ENCODE measurements around the gene PSTPIP1. TPM values are rescaled to one million over a fixed set of nuclear protein-coding genes. Genes with fewer than 3 reads are reported as not detected.

Gene PSTPIP1
- total RNA-seq, 1 experiment from 2014 or later: 1.2 TPM

DNA sequence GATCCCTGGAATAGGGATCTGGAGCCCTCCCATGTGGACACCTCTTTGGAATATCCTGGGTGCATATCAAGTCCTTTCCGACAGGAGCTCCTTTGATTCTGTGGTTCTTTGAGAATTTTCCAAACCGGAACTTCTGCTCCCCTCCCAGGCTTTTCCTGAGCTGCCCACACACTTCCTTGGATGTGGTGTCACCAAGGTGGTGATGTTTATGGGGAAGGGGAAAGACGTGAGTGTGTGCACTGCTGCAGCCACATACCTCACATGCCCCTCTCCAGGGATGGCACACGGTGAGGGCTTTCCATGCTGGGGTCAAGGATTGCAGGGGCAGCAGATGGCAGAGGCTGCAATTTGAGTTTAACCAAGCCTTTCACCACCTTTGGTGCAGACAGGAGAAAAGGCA, 27.9 kb upstream of the PSTPIP1 start:
- peaks cover 23% of the 10 kb centered on the region for H3K27me3 Mint-ChIP-seq (ENCODE audit: insufficient read depth, unreplicated experiment)
- H3K4me3 Mint-ChIP-seq (ENCODE audit: unreplicated experiment): no peak overlapping the region
- TF ChIP-seq, protein P1, sequence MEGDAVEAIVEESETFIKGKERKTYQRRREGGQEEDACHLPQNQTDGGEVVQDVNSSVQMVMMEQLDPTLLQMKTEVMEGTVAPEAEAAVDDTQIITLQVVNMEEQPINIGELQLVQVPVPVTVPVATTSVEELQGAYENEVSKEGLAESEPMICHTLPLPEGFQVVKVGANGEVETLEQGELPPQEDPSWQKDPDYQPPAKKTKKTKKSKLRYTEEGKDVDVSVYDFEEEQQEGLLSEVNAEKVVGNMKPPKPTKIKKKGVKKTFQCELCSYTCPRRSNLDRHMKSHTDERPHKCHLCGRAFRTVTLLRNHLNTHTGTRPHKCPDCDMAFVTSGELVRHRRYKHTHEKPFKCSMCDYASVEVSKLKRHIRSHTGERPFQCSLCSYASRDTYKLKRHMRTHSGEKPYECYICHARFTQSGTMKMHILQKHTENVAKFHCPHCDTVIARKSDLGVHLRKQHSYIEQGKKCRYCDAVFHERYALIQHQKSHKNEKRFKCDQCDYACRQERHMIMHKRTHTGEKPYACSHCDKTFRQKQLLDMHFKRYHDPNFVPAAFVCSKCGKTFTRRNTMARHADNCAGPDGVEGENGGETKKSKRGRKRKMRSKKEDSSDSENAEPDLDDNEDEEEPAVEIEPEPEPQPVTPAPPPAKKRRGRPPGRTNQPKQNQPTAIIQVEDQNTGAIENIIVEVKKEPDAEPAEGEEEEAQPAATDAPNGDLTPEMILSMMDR (IDR thresholded peaks at IDR 0.05; ENCODE audit: unreplicated experiment): no peak
- no TSS peak for BruUV-seq (replicated peaks)
- H3K9me3 Mint-ChIP-seq (ENCODE audit: unreplicated experiment): no peaks in the 10 kb centered on the region
- no peak for DNase-seq (ENCODE audit: unreplicated experiment)
- ChIA-PET POLR2A (no interaction called here), CTCF (interaction anchor here (0.6 to 0.7 kb wide), 2 partner anchors 29 to 667 kb away, joined by 4 read pairs; no protein-coding TSS in a partner anchor)
- H3K4me1 Mint-ChIP-seq (ENCODE audit: insufficient read depth, unreplicated experiment): peaks cover 6% of the 10 kb centered on the region
- H3K27ac Mint-ChIP-seq (ENCODE audit: low read depth, unreplicated experiment): no peak overlapping the region
- intact Hi-C loops (cut with micrococcal nuclease): no loop called here
- no peaks in the 10 kb centered on the region for H3K36me3 Mint-ChIP-seq (ENCODE audit: insufficient read depth, unreplicated experiment)

DNA sequence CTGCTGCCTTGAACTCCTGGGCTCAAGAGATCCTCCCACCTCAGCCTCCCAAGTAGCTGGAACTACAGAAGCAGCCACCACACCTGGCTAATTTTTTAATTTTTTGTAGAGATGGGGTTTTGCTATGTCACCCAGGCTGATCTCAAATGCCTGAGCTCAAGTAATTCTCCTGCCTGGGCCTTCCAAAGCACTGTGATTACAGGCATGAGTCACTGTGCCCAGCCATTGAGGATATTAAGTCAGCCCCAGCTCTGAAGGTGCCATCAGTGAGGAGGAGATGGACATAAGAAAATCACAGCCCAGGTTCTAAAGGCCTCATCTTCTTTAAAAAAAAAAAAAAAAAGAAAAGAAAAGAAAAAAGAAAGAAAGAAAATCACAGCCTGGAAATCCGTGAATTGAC, 26.6 kb upstream of the PSTPIP1 start:
- CTCF ChIA-PET: no interaction called here
- peaks cover 11% of the 10 kb centered on the region for H3K27me3 Mint-ChIP-seq (ENCODE audit: insufficient read depth, unreplicated experiment)
- POLR2A ChIA-PET: no interaction called here
- BruUV-seq (replicated peaks): no TSS peak
- peaks cover 6% of the 10 kb centered on the region for H3K4me1 Mint-ChIP-seq (ENCODE audit: insufficient read depth, unreplicated experiment)
- intact Hi-C loops (cut with micrococcal nuclease): no loop called here
- H3K9me3 Mint-ChIP-seq (ENCODE audit: unreplicated experiment): no peaks in the 10 kb centered on the region
- DNase-seq (ENCODE audit: unreplicated experiment): no peak
- no peak overlapping the region for H3K4me3 Mint-ChIP-seq (ENCODE audit: unreplicated experiment)
- H3K36me3 Mint-ChIP-seq (ENCODE audit: insufficient read depth, unreplicated experiment): no peaks in the 10 kb centered on the region
- TF ChIP-seq, protein P1 (IDR thresholded peaks at IDR 0.05; ENCODE audit: unreplicated experiment): no peak
- H3K27ac Mint-ChIP-seq (ENCODE audit: low read depth, unreplicated experiment): no peak overlapping the region

DNA sequence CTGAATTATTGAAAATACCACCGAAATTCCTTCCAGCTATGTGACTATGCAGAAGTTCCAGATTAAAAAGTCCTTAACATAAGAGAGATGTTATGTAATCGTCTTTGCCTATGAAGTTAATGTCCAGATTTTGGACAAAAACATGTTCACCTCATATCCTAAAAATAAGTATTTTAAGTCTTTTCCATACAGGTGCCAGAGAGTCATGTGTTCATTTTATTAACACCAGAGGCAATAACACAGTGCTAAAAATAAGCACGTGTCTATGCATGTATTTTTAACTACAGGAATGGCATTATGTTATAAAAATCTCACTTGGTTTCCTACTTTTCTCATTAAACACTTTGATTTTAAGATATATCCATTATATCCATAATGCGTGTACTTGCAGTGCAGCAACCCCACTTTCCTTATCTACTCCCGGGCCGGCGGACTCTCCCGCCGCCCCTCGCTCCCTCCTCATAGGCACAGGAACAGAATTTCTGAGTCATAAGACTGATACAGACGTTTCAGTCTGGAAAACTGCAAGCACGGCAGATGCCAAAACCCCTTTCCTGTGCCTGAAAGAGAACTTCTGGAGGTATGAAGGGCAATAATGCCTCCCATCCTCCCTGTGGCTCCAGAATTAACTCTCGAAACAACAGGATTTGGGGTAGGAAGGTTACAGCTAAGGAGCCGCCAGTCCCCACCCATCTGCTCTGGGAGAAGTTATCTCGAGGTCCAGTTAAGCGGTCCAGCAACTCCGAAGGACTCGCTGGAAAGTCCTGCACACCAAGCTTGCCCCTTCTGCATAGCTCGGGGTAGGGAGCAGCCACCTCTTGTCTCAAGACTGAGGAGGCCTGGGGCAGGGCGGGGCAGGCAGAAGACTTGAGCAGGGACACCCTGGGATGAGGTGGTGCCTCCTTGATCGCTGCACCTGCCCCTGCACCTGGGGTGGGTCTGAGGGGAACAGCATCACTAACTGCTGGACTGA, 22.3 kb upstream of the PSTPIP1 start:
- no peaks in the 10 kb centered on the region for H3K4me1 Mint-ChIP-seq (ENCODE audit: insufficient read depth, unreplicated experiment)
- DNase-seq (ENCODE audit: unreplicated experiment): no peak
- no peak overlapping the region for H3K4me3 Mint-ChIP-seq (ENCODE audit: unreplicated experiment)
- no TSS peak for BruUV-seq (replicated peaks)
- ChIA-PET CTCF (interaction anchor here (0.7 kb wide), 1 partner anchor 706 kb away, joined by 3 read pairs; no protein-coding TSS in a partner anchor), POLR2A (no interaction called here)
- H3K36me3 Mint-ChIP-seq (ENCODE audit: insufficient read depth, unreplicated experiment): no peaks in the 10 kb centered on the region
- H3K27me3 Mint-ChIP-seq (ENCODE audit: insufficient read depth, unreplicated experiment): no peaks in the 10 kb centered on the region
- H3K9me3 Mint-ChIP-seq (ENCODE audit: unreplicated experiment): no peaks in the 10 kb centered on the region
- TF ChIP-seq, protein P1 (IDR thresholded peaks at IDR 0.05; ENCODE audit: unreplicated experiment): no peak
- no peak overlapping the region for H3K27ac Mint-ChIP-seq (ENCODE audit: low read depth, unreplicated experiment)
- intact Hi-C loops (cut with micrococcal nuclease): no loop called here

DNA sequence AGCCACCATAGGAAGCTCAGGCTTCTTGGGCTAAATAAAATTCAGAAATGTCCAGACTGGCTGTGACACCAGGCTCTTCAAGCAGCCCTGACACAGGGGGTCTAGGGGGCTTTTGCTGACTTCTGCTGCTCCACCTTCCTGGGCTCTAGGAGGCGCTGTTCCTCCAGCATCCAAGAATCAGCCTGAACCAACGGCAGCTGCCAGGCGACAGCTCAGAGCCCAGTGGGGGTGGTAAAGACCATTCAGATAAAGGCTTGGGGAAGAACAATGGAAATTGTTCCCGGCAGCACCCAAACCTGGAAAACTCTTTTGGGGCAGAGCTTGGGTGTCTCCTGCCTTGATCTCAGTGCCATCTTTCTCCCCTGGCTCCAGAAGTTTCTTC, 21.6 kb upstream of the PSTPIP1 start:
- no peak overlapping the region for H3K4me3 Mint-ChIP-seq (ENCODE audit: unreplicated experiment)
- no peaks in the 10 kb centered on the region for H3K4me1 Mint-ChIP-seq (ENCODE audit: insufficient read depth, unreplicated experiment)
- TF ChIP-seq, protein P1 (IDR thresholded peaks at IDR 0.05; ENCODE audit: unreplicated experiment): no peak
- H3K27ac Mint-ChIP-seq (ENCODE audit: low read depth, unreplicated experiment): no peak overlapping the region
- no peaks in the 10 kb centered on the region for H3K36me3 Mint-ChIP-seq (ENCODE audit: insufficient read depth, unreplicated experiment)
- intact Hi-C loops (cut with micrococcal nuclease): no loop called here
- CTCF ChIA-PET: no interaction called here
- H3K9me3 Mint-ChIP-seq (ENCODE audit: unreplicated experiment): no peaks in the 10 kb centered on the region
- BruUV-seq (replicated peaks): no TSS peak
- H3K27me3 Mint-ChIP-seq (ENCODE audit: insufficient read depth, unreplicated experiment): no peaks in the 10 kb centered on the region
- DNase-seq (ENCODE audit: unreplicated experiment): peak; percentile 35
- POLR2A ChIA-PET: no interaction called here
